Skeletal muscle tissue (tissue), 4 donors: ENCODE results near the gene IL19. TPM values are rescaled to one million over a fixed set of nuclear protein-coding genes. Genes with fewer than 3 reads are reported as not detected.

Experiments
- H3K27ac ChIP-seq: one replicate; pipeline ENCODE4 v1.7.0; 2013; ENCODE audit warnings: mild to moderate bottlenecking, low read depth, low read length, inconsistent platforms
- H3K27me3 ChIP-seq, 3 donors: one replicate each; pipeline ENCODE4 v1.7.0; 2013; ENCODE audit warnings: low read length in 3 of 3; ENCODE audit not compliant: control insufficient read depth in 3 of 3, insufficient read depth in 3 of 3
- H3K36me3 ChIP-seq, 3 donors: one replicate each; pipeline ENCODE4 v1.7.0; 2013; ENCODE audit warnings: low read length in 3 of 3; ENCODE audit not compliant: control insufficient read depth in 3 of 3, insufficient read depth in 3 of 3
- H3K4me1 ChIP-seq, 3 donors: one replicate each; pipeline ENCODE4 v1.7.0; 2013; ENCODE audit warnings: low read length in 3 of 3, mild to moderate bottlenecking in 3 of 3; ENCODE audit not compliant: control insufficient read depth in 3 of 3, insufficient read depth in 3 of 3
- H3K4me3 ChIP-seq, 3 donors: one replicate each; pipeline ENCODE4 v1.7.0; 2013; ENCODE audit warnings: low read length in 3 of 3
- H3K9ac ChIP-seq, 3 donors: one replicate each; pipeline ENCODE4 v1.7.0; 2013; ENCODE audit warnings: low read length in 3 of 3, mild to moderate bottlenecking in 3 of 3, moderate library complexity in 2 of 3, low read depth in 1 of 3
- H3K9me3 ChIP-seq, 3 donors: one replicate each; pipeline ENCODE4 v1.7.0; 2013; ENCODE audit warnings: low read length in 3 of 3; ENCODE audit not compliant: control insufficient read depth in 3 of 3
- total RNA-seq: library from RNA; depleted of rRNA; stranded (reverse); fragments of >200 nt; gene quantifications from one replicate; pipeline ENCODE4 v1.2.3, GENCODE V29; 2014
- donor health status: Osteomylitis.

IL19 gene
- total RNA-seq, 1 donor from 2014 or later, result not detected

DNA sequence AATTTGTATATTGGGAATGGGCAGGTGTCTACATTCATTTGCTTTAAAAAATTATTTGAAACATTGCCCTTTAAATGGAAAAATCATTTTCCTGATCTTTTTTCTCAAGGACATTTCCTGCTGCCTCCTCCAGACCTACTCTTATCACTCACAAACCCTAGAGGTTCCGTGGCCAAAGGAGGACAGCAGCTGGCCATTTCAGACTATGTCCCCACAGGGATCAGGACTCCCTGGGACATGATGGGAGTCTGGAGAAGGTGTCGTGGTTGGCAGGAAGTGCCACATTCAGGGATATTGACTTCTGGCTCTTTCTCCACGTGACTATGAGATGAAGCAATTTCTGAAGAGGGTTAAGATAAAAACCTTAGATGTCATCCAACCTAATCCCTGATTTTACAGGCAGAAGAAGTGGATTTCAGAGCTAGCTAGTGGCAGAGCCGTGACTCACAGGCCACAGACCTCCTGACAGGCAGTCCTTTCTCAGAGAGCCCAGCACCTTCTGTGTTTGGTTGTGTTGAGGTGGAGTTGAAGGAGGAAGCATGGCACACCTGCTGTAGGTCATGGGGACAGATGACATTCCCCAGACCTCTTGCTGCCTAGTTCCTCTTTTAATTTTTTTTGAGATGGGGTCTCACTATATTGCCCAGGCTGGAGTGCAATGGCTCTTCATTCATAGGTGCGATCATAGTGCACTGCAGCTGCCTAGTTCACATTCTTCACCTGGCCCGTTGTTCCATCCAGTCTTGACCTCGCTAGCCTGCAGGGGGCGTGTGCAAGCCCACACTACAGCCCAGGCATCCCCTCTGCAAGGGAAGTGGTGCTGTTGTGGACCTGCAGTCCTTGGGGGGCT is 27.2 kb downstream of the IL19 start:
- Histone ChIP-seq H3K27me3 (peaks cover 0 to 15% (median 0%) of the 10 kb centered on the region in 3 donors), H3K9ac (no peak overlapping the region), H3K4me3 (no peak overlapping the region), H3K9me3 (no peaks in the 10 kb centered on the region), H3K4me1 (no peaks in the 10 kb centered on the region), H3K27ac (no peak overlapping the region), H3K36me3 (no peaks in the 10 kb centered on the region)

DNA sequence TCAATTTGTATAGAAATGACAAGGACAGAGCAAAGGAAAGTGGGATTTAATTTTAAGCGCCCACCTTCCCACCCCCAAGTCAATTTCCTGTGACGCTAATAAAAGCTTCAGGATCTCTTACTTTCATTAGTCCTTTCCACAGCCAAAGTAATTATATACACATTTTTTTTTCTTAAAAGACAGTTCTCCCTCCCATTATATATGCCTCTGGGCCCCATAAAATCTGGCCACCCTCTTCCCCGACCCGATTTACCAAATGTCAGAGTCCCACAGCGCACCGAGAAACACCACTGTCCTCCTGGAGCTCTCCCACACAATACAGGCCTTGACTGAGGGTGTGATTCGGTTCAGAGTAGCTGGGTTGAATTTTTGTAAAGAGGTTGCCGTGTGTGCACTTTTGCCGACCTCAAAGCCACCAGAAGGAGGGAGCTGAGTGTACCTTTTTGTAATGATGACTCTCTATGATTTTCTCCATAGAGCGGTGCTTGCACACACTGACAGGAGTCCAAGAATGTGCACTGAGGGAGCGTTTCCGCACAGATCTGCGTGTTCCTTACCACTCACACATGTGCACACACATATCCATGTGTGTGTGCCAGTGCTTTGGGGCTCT is 27.9 kb downstream of the IL19 start:
- no peak overlapping the region for H3K4me3 ChIP-seq
- no peaks in the 10 kb centered on the region for H3K4me1 ChIP-seq
- no peak overlapping the region for H3K9ac ChIP-seq
- no peaks in the 10 kb centered on the region for H3K36me3 ChIP-seq
- H3K27me3 ChIP-seq, result peaks cover 0 to 15% (median 0%) of the 10 kb centered on the region in 3 donors
- H3K9me3 ChIP-seq, result no peaks in the 10 kb centered on the region
- no peak overlapping the region for H3K27ac ChIP-seq

DNA sequence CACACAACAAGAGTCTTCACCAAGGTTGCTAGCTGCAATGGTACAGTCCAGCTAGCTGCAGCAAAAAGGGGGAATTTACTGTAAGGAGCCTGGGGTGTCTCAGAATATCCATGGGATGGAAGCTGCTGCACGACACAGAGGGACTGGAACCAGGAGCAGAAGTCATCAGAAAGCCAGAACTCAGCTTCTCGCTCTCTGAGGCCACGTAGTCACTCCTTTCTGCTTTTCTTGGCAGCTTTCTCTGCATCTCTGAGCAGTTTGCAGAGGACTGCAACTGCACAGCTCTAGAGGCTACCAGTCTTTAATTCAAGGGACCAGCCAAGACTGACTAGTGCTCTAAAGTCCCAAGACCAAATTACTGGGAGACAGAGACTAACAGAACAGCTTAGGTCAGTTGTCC is 28.7 kb downstream of the IL19 start:
- no peak overlapping the region for H3K4me3 ChIP-seq
- peaks cover 0 to 15% (median 0%) of the 10 kb centered on the region in 3 donors for H3K27me3 ChIP-seq
- H3K36me3 ChIP-seq, result no peaks in the 10 kb centered on the region
- H3K9ac ChIP-seq, result no peak overlapping the region
- H3K27ac ChIP-seq, result no peak overlapping the region
- H3K4me1 ChIP-seq, result no peaks in the 10 kb centered on the region
- no peaks in the 10 kb centered on the region for H3K9me3 ChIP-seq

DNA sequence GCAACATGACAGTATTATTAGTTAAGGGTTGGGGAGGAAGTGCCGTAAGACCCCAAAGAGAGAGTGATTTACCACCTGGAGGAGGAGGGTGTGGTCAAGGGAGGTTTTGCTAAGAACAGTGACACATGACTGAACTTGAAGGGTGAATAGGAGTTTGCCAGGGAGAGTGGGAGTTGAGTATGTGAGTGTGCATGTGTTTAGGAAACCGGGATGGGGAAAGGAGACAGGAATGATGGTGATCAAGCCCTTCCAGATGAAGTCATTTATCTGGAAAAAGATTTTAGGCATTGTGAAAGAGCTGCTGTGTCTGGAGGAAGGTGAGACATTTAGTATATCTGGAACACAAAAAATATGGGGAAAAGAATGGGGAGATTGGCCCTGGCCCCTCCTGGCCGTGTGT is 29.8 kb downstream of the IL19 start:
- no peak overlapping the region for H3K27ac ChIP-seq

DNA sequence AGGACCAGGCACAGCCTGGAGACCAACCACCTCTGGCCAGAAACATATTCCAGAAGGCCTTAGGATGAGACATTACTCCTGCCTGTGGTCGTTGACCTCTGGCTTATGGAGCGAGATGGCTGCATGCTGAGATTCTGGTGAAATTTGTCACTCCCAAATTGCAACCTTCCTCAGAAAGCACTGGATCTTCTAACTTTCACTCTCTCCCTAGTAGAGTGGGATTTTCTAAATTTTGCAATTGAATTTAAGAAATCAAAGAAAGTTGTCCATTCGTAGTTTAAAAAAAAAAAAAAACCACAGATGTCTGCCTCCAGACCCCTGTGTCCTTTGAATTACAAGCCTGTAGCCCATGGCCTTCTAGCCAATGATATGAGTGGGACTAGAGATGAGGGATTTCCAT is 30.3 kb downstream of the IL19 start:
- Histone ChIP-seq H3K27me3 (peaks cover 0 to 9% (median 0%) of the 10 kb centered on the region in 3 donors), H3K36me3 (no peaks in the 10 kb centered on the region), H3K9ac (no peak overlapping the region), H3K27ac (no peak overlapping the region), H3K4me3 (no peak overlapping the region), H3K4me1 (no peaks in the 10 kb centered on the region), H3K9me3 (no peaks in the 10 kb centered on the region)

More for the DNA sequence above, 29.8 kb downstream of the IL19 start:
- Histone ChIP-seq H3K9me3 (no peaks in the 10 kb centered on the region), H3K36me3 (no peaks in the 10 kb centered on the region), H3K4me1 (no peaks in the 10 kb centered on the region), H3K9ac (no peak overlapping the region), H3K27me3 (peaks cover 0 to 9% (median 0%) of the 10 kb centered on the region in 3 donors), H3K4me3 (no peak overlapping the region)

DNA sequence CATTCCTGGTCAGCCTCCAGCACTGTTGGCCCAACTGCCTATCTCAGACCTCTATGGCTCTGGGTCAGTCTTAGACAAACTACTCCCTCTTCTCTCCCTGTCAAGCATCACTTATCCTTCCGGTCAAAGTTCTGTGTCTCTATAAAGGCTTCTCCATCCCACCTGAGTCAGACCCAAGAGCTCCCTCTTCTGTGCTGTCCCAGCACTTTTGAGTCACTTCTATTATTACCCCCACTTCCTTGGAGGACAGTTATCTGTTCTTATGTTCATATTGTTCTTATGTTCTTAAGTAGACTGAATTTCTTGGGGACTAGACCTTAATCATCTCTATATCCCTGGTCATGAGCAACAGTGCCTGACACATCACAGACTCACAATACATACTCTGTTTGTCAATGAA is 30.9 kb downstream of the IL19 start:
- H3K4me1 ChIP-seq, result no peaks in the 10 kb centered on the region
- no peaks in the 10 kb centered on the region for H3K36me3 ChIP-seq
- no peak overlapping the region for H3K4me3 ChIP-seq
- no peak overlapping the region for H3K9ac ChIP-seq
- H3K27me3 ChIP-seq, result peaks cover 0 to 9% (median 0%) of the 10 kb centered on the region in 3 donors
- H3K27ac ChIP-seq, result no peak overlapping the region
- H3K9me3 ChIP-seq, result no peaks in the 10 kb centered on the region

DNA sequence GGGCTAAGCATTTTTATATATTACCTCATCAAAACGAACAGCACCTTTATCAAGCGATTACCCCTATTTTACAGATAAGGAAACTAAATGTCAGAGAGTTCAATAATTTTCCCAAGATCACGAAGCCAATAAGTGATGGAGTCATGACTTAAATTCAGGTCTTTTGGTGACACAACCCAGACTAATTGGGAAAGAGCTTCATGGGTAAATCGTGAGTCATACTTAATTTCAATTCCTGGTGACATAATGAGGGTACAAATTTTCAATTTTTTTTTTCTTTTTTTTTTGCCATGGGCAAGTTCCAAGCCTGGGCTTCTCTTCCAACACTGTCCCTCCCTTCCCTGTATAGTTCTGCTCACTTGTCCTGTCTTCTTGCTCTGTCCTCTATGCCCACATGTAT is 31.8 kb downstream of the IL19 start:
- Histone ChIP-seq H3K9ac (no peak overlapping the region), H3K27me3 (peaks cover 0 to 9% (median 0%) of the 10 kb centered on the region in 3 donors), H3K36me3 (no peaks in the 10 kb centered on the region), H3K9me3 (no peaks in the 10 kb centered on the region), H3K4me3 (no peak overlapping the region), H3K4me1 (no peaks in the 10 kb centered on the region), H3K27ac (no peak overlapping the region)

DNA sequence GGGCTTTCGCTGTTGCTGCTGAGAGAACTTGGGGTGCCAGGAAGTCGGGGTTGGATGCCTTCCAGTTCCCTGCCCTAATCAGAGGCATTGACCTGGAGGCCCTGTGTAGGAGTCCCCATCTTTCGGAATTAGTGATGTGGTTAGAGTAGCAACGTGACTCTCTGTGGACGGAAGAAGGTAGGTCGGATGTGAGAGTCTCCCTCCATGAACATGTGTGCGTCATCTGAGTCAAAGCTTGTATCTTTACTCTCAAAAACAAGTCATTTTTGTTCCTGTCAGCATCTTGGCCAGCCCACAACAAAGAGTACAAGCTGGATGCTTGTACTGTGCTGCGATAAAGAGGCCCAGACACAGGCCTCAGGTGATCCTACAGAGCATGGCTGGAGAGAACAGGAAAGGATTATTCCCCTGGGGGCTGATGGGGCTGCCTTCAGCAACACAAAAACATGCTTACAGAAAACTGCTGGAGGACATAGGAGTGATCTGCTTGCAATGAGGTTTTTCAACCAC is 32.7 kb downstream of the IL19 start:
- no peaks in the 10 kb centered on the region for H3K4me1 ChIP-seq
- H3K9me3 ChIP-seq, result no peaks in the 10 kb centered on the region
- H3K36me3 ChIP-seq, result no peaks in the 10 kb centered on the region
- H3K27me3 ChIP-seq, result peaks cover 0 to 4% (median 0%) of the 10 kb centered on the region in 3 donors
- H3K9ac ChIP-seq, result no peak overlapping the region
- no peak overlapping the region for H3K27ac ChIP-seq
- H3K4me3 ChIP-seq, result no peak overlapping the region

DNA sequence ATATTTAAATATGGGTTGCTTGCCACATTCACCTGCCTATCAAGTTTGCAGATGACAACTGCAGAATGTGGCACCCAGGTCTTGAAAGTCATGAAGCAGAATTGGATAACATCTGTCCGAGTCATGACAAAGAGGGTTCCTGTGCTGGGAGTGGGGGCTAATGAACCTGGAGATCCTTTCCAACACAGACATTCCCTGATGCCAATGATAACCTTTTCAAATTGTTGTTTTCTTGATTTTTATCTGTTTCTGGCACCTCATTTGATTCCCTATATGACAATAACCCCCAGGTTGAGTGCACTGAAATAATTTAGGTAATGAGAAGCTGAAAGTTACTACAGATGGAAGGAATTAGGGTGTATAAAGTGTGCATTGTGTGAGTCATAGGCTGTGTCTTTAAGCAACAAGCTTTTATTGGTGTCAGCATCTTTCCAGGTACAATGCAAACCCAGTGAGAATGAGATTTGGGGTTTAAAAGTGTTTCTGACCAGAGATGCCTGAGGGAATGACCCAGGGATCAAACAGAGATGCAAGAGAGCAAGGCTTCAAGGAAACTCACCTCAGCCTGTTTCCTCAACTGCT is 33.7 kb downstream of the IL19 start:
- no peak overlapping the region for H3K9ac ChIP-seq
- no peaks in the 10 kb centered on the region for H3K9me3 ChIP-seq
- no peaks in the 10 kb centered on the region for H3K4me1 ChIP-seq
- no peaks in the 10 kb centered on the region for H3K27me3 ChIP-seq
- no peaks in the 10 kb centered on the region for H3K36me3 ChIP-seq
- H3K4me3 ChIP-seq, result no peak overlapping the region
- H3K27ac ChIP-seq, result no peak overlapping the region

DNA sequence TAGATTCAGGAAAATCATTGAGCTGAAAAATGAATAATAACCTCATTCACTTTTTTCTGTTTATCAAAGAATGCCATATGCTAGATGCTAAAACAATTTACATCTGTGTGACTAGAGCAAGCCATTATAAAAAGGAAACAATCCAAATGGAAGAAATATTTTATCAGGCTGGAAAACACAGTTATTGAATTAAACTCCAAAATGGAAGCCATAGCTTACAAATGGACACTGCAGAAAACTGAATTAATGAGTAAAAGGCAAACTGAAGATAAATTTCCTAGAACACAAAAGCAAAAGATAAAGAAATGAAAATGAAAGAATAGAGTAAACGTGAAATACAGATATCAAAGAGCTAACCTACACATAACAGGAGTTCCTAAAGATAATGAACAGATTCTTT is 34.8 kb downstream of the IL19 start:
- H3K27me3 ChIP-seq, result no peaks in the 10 kb centered on the region
- H3K27ac ChIP-seq, result no peak overlapping the region
- H3K4me3 ChIP-seq, result no peak overlapping the region
- H3K9ac ChIP-seq, result no peak overlapping the region
- no peaks in the 10 kb centered on the region for H3K4me1 ChIP-seq
- H3K9me3 ChIP-seq, result no peaks in the 10 kb centered on the region
- H3K36me3 ChIP-seq, result no peaks in the 10 kb centered on the region
